ENCODE results near the gene THRAP3. TPM values are rescaled to one million over a fixed set of nuclear protein-coding genes. Genes with fewer than 3 reads are reported as not detected.

THRAP3 gene
- total and polyA plus RNA-seq, 2 donors (not counting 3 experiments of a cell fraction or from before 2014, with no cell fraction given), result 38.0 to 144 TPM

GRCh38 chr1:36329817-36330216 is 105.6 kb downstream of the THRAP3 start:
- no peak overlapping the region for H3K4me3 ChIP-seq (replicated peaks in 1 of 3; ENCODE audit: insufficient read depth in 1 of 3, low read depth in 1 of 3, low read length in 3 of 3)
- no peaks in the 10 kb centered on the region for H3K9me1 ChIP-seq (replicated peaks; ENCODE audit: control insufficient read depth, extremely low read depth, insufficient read depth, low read length)
- no peaks in the 10 kb centered on the region for H3K9me3 ChIP-seq (replicated peaks; ENCODE audit: control insufficient read depth, insufficient read depth, low read length)
- H2AFZ ChIP-seq (ENCODE audit: low read depth, low read length), result no peak overlapping the region
- no peaks in the 10 kb centered on the region for H4K20me1 ChIP-seq (replicated peaks; ENCODE audit: control insufficient read depth, extremely low read depth, insufficient read depth, low read length)
- H3K9ac ChIP-seq (replicated peaks; ENCODE audit: extremely low read depth, insufficient read depth, low read length), result no peak overlapping the region
- H3K4me1 ChIP-seq (ENCODE audit: control insufficient read depth, extremely low read depth, insufficient read depth, low read length), result peaks cover 11% of the 10 kb centered on the region
- TF ChIP-seq, protein P1, sequence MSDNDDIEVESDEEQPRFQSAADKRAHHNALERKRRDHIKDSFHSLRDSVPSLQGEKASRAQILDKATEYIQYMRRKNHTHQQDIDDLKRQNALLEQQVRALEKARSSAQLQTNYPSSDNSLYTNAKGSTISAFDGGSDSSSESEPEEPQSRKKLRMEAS (IDR thresholded peaks at IDR 0.05; ENCODE audit: insufficient read depth, insufficient read length), result no peak
- TF ChIP-seq GATA2 (IDR thresholded peaks at IDR 0.05; ENCODE audit: insufficient read depth, insufficient read length, low read depth, low read length) (no peak), CTCF (IDR thresholded peaks at IDR 0.05; ENCODE audit: extremely low read depth in 1 of 2, insufficient read depth in 1 of 2, low read depth in 1 of 2, low read length in 2 of 2) (no peak), FOS (IDR thresholded peaks at IDR 0.05; ENCODE audit: borderline replicate concordance, insufficient read depth, low read length) (no peak), POLR2A (IDR thresholded peaks at IDR 0.05; ENCODE audit: low read depth, low read length) (no peak), POLR2AphosphoS5 (IDR thresholded peaks at IDR 0.05; ENCODE audit: insufficient read depth, low read depth, low read length) (no peak)
- H3K27me3 ChIP-seq (ENCODE audit: control insufficient read depth in 2 of 2, insufficient read depth in 2 of 2, low read length in 2 of 2), result no peaks in the 10 kb centered on the region
- no peak overlapping the region for H3K4me2 ChIP-seq (ENCODE audit: insufficient read depth, low read length)
- no peak overlapping the region for H3K27ac ChIP-seq (ENCODE audit: insufficient read depth, low read depth, low read length)
- DNase-seq (ENCODE audit: low read depth, low spot score) (no peak), FAIRE-seq (no peak)
- H3K36me3 ChIP-seq (ENCODE audit: control insufficient read depth in 2 of 2, extremely low read depth in 1 of 2, insufficient read depth in 2 of 2, low read length in 2 of 2), result no peaks in the 10 kb centered on the region
- BruUV-seq (replicated peaks), result no TSS peak
- H3K79me2 ChIP-seq (ENCODE audit: control insufficient read depth, insufficient read depth, low read length), result no peaks in the 10 kb centered on the region
- ChIA-PET CTCF (no interaction called here), POLR2A (no interaction called here)
- dilution Hi-C loops (cut with MboI; ENCODE audit: extremely low pct_ligation_motif_present, low sequenced_read_pairs) (no loop called here), intact Hi-C loops (cut with micrococcal nuclease) (no loop called here)

GRCh38 chr1:36330940-36331339 is 106.7 kb downstream of the THRAP3 start:
- Histone ChIP-seq H3K4me2 (ENCODE audit: insufficient read depth, low read length) (no peak overlapping the region), H3K9me3 (replicated peaks; ENCODE audit: control insufficient read depth, insufficient read depth, low read length) (no peaks in the 10 kb centered on the region), H3K36me3 (ENCODE audit: control insufficient read depth in 2 of 2, extremely low read depth in 1 of 2, insufficient read depth in 2 of 2, low read length in 2 of 2) (no peaks in the 10 kb centered on the region), H3K27me3 (ENCODE audit: control insufficient read depth in 2 of 2, insufficient read depth in 2 of 2, low read length in 2 of 2) (no peaks in the 10 kb centered on the region), H3K4me1 (ENCODE audit: control insufficient read depth, extremely low read depth, insufficient read depth, low read length) (peaks cover 11% of the 10 kb centered on the region), H3K79me2 (ENCODE audit: control insufficient read depth, insufficient read depth, low read length) (no peaks in the 10 kb centered on the region), H3K9ac (replicated peaks; ENCODE audit: extremely low read depth, insufficient read depth, low read length) (no peak overlapping the region), H3K9me1 (replicated peaks; ENCODE audit: control insufficient read depth, extremely low read depth, insufficient read depth, low read length) (no peaks in the 10 kb centered on the region), H2AFZ (ENCODE audit: low read depth, low read length) (no peak overlapping the region), H3K27ac (ENCODE audit: insufficient read depth, low read depth, low read length) (no peak overlapping the region), H3K4me3 (replicated peaks in 1 of 3; ENCODE audit: insufficient read depth in 1 of 3, low read depth in 1 of 3, low read length in 3 of 3) (no peak overlapping the region), H4K20me1 (replicated peaks; ENCODE audit: control insufficient read depth, extremely low read depth, insufficient read depth, low read length) (no peaks in the 10 kb centered on the region)
- ChIA-PET CTCF (interaction anchor here (1.3 kb wide), 1 partner anchor 185 kb away, joined by 3 read pairs; no protein-coding TSS in a partner anchor), POLR2A (no interaction called here)
- FAIRE-seq, result no peak
- dilution Hi-C loops (cut with MboI; ENCODE audit: extremely low pct_ligation_motif_present, low sequenced_read_pairs) (no loop called here), intact Hi-C loops (cut with micrococcal nuclease) (no loop called here)
- TF ChIP-seq, protein P1 (IDR thresholded peaks at IDR 0.05; ENCODE audit: insufficient read depth, insufficient read length), result no peak
- TF ChIP-seq MYC (IDR thresholded peaks at IDR 0.05; ENCODE audit: low read depth, low read length) (no peak), EZH2 (IDR thresholded peaks at IDR 0.05; ENCODE audit: borderline replicate concordance, low read depth, low read length, severe bottlenecking) (no peak), JUN (IDR thresholded peaks at IDR 0.05; ENCODE audit: borderline replicate concordance, insufficient read depth, insufficient read length, low read depth) (no peak)
- DNase-seq (ENCODE audit: low read depth, low spot score), result no peak
- no TSS peak for BruUV-seq (replicated peaks)
